Measurements from ENCODE around the gene ZCCHC2.

Gene ZCCHC2

GRCh38 chr18:62512532-62512931 is 10.3 kb upstream of the ZCCHC2 start:
- no peak for DNase-seq

GRCh38 chr18:62512996-62513395 is 9.8 kb upstream of the ZCCHC2 start:
- no peak for DNase-seq

GRCh38 chr18:62514570-62514969 is 8.3 kb upstream of the ZCCHC2 start:
- DNase-seq, result no peak

GRCh38 chr18:62516242-62516641 is 6.6 kb upstream of the ZCCHC2 start:
- DNase-seq, result no peak

GRCh38 chr18:62518460-62519375 is 4.1 kb upstream of the ZCCHC2 start:
- DNase-seq, result no peak

GRCh38 chr18:62519684-62520083 is 3.1 kb upstream of the ZCCHC2 start:
- DNase-seq, result no peak

- DNase-seq, result no peak
Measured at GRCh38 chr18:62521082-62521481, 1.7 kb upstream of the ZCCHC2 start.

- DNase-seq, result no peak
Measured at GRCh38 chr18:62521593-62521992, 1.2 kb upstream of the ZCCHC2 start.

- no peak for DNase-seq
Measured at GRCh38 chr18:62522178-62522503, 684 bp upstream of the ZCCHC2 start.

GRCh38 chr18:62523255-62523588 is 397 bp downstream of the ZCCHC2 start:
- no peak for DNase-seq

- DNase-seq, result peak; percentile 40
Measured at GRCh38 chr18:62523631-62524439, 1.0 kb downstream of the ZCCHC2 start.

GRCh38 chr18:62524440-62525200 is 1.8 kb downstream of the ZCCHC2 start:
- DNase-seq, result peak; percentile 53

- no peak for DNase-seq
Measured at GRCh38 chr18:62525608-62526007, 2.8 kb downstream of the ZCCHC2 start.

- DNase-seq, result peak; percentile 71
Measured at GRCh38 chr18:62526098-62527025, 3.5 kb downstream of the ZCCHC2 start.

- DNase-seq, result no peak
Measured at GRCh38 chr18:62529597-62529996, 6.8 kb downstream of the ZCCHC2 start.

- no peak for DNase-seq
Measured at GRCh38 chr18:62531078-62531477, 8.3 kb downstream of the ZCCHC2 start.

- no peak for DNase-seq
Measured at GRCh38 chr18:62531931-62532330, 9.1 kb downstream of the ZCCHC2 start.

GRCh38 chr18:62536005-62536404 is 13.2 kb downstream of the ZCCHC2 start:
- DNase-seq, result no peak

GRCh38 chr18:62537042-62537894 is 14.4 kb downstream of the ZCCHC2 start:
- no peak for DNase-seq

GRCh38 chr18:62537946-62538345 is 15.1 kb downstream of the ZCCHC2 start:
- no peak for DNase-seq

- DNase-seq, result no peak
Measured at GRCh38 chr18:62538881-62539280, 16.1 kb downstream of the ZCCHC2 start.

All from CD4-positive, alpha-beta T cell treated with Interferon gamma for 1 hour (primary cell).